Neural progenitor cell (in vitro differentiated cells): ENCODE results near the gene TWNK.
A peak's percentile ranks its signal among the peaks of the same experiment; 100 is the strongest.

Experiments used
- CTCF ChIP-seq: fragments of 200-600 bp; sonication (generic); IDR thresholded peaks from 2 replicates; pipeline ENCODE4 v1.5.1; 2017; ENCODE audit warnings: antibody characterized with exemption, mild to moderate bottlenecking
- EZH2 ChIP-seq: fragments of 200-600 bp; sonication (generic); IDR thresholded peaks from 2 replicates; pipeline ENCODE4 v1.6.1; 2017; ENCODE audit warnings: antibody characterized with exemption, mild to moderate bottlenecking, moderate library complexity

- TF ChIP-seq EZH2, result peak; percentile 33
- peak; percentile 83 for TF ChIP-seq CTCF
These were observed 31.5 kb downstream of the TWNK start for GRCh38 chr10:101018600-101019439.
